GM12878 (cell line): ENCODE results near the gene SLC25A47.

Experiments
- MXI1 ChIP-seq: fragments of 150-350 bp; IDR thresholded peaks from 2 replicates; pipeline ENCODE4 v1.6.1; 2011; ENCODE audit warnings: low read depth, mild to moderate bottlenecking, inconsistent platforms, low read length, improper control_type of control experiment
- NRF1 ChIP-seq: conservative IDR thresholded peaks from 2 replicates; pipeline ENCODE4 v1.6.1; 2011; ENCODE audit warnings: mild to moderate bottlenecking, low read depth, low read length, improper control_type of control experiment
- POLR2A ChIP-seq: IDR thresholded peaks from 2 replicates; pipeline ENCODE4 v1.6.1; 2011; ENCODE audit warnings: low read depth, mild to moderate bottlenecking, low read length
- RFX5 ChIP-seq: IDR thresholded peaks from 2 replicates; pipeline ENCODE4 v1.6.1; 2011; ENCODE audit warnings: low read depth, low read length, improper control_type of control experiment
- ZNF24 ChIP-seq: fragments of 450-650 bp; IDR thresholded peaks from 2 replicates; pipeline ENCODE4 v1.6.1; 2017; ENCODE audit warnings: antibody characterized with exemption, mild to moderate bottlenecking
- TF ChIP-seq, protein P1 (sequence below), 3 experiments: IDR thresholded peaks in 2 of 3; conservative IDR thresholded peaks in 1 of 3; 2 replicates each; pipeline ENCODE4 v1.5.1; 2011; ENCODE audit warnings: low read depth in 3 of 3, low read length in 3 of 3, mild to moderate bottlenecking in 3 of 3, control low read depth in 2 of 3, moderate library complexity in 2 of 3, inconsistent platforms in 1 of 3, mixed read lengths in 1 of 3; ENCODE audit not compliant: control insufficient read depth in 2 of 3, insufficient read depth in 1 of 3; ENCODE audit errors: extremely low read depth in 1 of 3
- TF ChIP-seq, protein P2 (sequence below): fragments of 450-650 bp; IDR thresholded peaks from 2 replicates; pipeline ENCODE4 v1.6.1; 2018; ENCODE audit warnings: borderline replicate concordance, mild to moderate bottlenecking; ENCODE audit not compliant: partially characterized antibody
- TF ChIP-seq, protein P3 (sequence below): fragments of 150-350 bp; IDR thresholded peaks from 2 replicates; pipeline ENCODE4 v1.6.1; 2016; ENCODE audit warnings: low read depth, low read length

DNA sequence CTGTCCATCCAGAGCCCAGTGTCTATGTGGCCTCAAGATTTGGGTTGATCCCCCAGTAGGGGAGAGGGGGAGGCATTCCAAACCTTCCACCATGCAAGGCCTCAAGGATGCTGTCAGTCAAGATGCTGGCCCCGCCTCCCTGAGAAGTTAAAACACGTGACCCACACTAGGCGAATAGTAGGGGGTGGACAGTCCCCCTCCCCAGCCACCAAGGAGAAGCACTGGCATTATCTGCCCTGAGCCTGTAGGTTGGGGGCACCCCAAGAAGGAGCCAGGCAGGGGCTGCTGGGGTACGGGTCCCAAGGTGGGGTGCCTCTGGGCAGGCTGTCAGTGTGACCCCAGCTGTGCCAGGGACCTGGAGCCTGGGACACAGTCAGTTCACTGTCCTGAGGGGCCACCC is 19.2 kb upstream of the SLC25A47 start:
- TF ChIP-seq ZNF24 (no peak), NRF1 (no peak), MXI1 (no peak), RFX5 (no peak), POLR2A (no peak)
- TF ChIP-seq, protein P1, sequence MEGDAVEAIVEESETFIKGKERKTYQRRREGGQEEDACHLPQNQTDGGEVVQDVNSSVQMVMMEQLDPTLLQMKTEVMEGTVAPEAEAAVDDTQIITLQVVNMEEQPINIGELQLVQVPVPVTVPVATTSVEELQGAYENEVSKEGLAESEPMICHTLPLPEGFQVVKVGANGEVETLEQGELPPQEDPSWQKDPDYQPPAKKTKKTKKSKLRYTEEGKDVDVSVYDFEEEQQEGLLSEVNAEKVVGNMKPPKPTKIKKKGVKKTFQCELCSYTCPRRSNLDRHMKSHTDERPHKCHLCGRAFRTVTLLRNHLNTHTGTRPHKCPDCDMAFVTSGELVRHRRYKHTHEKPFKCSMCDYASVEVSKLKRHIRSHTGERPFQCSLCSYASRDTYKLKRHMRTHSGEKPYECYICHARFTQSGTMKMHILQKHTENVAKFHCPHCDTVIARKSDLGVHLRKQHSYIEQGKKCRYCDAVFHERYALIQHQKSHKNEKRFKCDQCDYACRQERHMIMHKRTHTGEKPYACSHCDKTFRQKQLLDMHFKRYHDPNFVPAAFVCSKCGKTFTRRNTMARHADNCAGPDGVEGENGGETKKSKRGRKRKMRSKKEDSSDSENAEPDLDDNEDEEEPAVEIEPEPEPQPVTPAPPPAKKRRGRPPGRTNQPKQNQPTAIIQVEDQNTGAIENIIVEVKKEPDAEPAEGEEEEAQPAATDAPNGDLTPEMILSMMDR (IDR thresholded peaks at IDR 0.05 in 2 of 3, conservative IDR thresholded peaks at IDR 0.05 in 1 of 3; ENCODE audit: control insufficient read depth in 2 of 3, extremely low read depth in 1 of 3, insufficient read depth in 1 of 3, low read depth in 3 of 3, low read length in 3 of 3), result no peak
- TF ChIP-seq, protein P2, sequence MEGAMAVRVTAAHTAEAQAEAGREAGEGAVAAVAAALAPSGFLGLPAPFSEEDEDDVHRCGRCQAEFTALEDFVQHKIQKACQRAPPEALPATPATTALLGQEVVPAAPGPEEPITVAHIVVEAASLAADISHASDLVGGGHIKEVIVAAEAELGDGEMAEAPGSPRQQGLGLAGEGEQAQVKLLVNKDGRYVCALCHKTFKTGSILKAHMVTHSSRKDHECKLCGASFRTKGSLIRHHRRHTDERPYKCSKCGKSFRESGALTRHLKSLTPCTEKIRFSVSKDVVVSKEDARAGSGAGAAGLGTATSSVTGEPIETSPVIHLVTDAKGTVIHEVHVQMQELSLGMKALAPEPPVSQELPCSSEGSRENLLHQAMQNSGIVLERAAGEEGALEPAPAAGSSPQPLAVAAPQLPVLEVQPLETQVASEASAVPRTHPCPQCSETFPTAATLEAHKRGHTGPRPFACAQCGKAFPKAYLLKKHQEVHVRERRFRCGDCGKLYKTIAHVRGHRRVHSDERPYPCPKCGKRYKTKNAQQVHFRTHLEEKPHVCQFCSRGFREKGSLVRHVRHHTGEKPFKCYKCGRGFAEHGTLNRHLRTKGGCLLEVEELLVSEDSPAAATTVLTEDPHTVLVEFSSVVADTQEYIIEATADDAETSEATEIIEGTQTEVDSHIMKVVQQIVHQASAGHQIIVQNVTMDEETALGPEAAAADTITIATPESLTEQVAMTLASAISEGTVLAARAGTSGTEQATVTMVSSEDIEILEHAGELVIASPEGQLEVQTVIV, result no peak
- TF ChIP-seq, protein P3, sequence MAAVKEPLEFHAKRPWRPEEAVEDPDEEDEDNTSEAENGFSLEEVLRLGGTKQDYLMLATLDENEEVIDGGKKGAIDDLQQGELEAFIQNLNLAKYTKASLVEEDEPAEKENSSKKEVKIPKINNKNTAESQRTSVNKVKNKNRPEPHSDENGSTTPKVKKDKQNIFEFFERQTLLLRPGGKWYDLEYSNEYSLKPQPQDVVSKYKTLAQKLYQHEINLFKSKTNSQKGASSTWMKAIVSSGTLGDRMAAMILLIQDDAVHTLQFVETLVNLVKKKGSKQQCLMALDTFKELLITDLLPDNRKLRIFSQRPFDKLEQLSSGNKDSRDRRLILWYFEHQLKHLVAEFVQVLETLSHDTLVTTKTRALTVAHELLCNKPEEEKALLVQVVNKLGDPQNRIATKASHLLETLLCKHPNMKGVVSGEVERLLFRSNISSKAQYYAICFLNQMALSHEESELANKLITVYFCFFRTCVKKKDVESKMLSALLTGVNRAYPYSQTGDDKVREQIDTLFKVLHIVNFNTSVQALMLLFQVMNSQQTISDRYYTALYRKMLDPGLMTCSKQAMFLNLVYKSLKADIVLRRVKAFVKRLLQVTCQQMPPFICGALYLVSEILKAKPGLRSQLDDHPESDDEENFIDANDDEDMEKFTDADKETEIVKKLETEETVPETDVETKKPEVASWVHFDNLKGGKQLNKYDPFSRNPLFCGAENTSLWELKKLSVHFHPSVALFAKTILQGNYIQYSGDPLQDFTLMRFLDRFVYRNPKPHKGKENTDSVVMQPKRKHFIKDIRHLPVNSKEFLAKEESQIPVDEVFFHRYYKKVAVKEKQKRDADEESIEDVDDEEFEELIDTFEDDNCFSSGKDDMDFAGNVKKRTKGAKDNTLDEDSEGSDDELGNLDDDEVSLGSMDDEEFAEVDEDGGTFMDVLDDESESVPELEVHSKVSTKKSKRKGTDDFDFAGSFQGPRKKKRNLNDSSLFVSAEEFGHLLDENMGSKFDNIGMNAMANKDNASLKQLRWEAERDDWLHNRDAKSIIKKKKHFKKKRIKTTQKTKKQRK, result no peak
